Activated CD4-positive, CD25-positive, alpha-beta regulatory T cell treated with anti-CD3 and anti-CD28 coated beads, Interleukin-2, amount 50 U/mL, for 24 hours (primary cell): Measurements from ENCODE around the gene NAA80.
A peak's percentile ranks its signal among the peaks of the same experiment; 100 is the strongest.

Experiments
- ATAC-seq, 2 donors: fragments of 150-1000 bp; cut with Tn5 transposase; one replicate each; pipeline ENCODE4 v1.10.0; 2021; ENCODE audit warnings: mild to moderate bottlenecking in 1 of 2, moderate library complexity in 1 of 2

The NAA80 gene

DNA sequence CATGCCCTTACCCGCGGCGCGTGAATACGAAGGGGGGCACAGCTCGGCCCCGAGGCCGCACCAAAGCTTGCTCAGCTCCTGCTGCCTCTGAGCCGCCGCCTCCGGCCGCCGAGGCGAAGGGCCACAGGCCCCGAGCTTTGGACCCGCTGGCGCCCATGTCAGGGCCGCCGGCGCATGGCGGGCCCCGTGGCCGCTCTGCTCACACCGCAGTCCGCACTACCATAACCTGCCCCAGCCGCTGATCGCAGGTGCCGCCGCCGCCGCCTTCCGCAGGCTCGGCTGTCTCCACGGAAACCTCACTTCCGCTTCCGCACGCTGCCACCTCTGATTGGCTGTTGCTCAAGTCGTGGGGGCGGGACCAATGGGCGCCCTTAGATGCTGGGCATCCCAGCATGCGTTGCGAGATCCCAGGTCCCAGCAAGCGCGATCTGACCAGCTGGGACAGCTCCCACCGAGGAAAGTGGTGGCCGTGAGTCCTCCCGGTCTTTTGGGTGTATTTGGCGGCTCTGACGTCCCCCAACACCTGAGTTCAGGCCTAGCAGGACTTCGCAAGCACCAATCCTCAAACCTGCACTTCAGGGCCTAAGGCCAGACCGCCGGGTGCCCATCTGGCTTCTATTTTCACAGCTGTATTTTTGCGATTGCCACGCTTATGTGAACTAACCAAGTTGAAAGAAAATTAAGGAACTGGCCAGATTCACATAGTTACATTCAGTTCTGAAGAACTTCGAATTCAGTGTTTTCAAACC is 28.9 kb upstream of the NAA80 start, which contains the start of gene TUSC2:
Gene TUSC2 (minus strand): TSS at position 281 of the 749 bp plus-strand sequence. CDS start 124 bp downstream, at position 157.
- ATAC-seq = peak; percentile 95 to 96

DNA sequence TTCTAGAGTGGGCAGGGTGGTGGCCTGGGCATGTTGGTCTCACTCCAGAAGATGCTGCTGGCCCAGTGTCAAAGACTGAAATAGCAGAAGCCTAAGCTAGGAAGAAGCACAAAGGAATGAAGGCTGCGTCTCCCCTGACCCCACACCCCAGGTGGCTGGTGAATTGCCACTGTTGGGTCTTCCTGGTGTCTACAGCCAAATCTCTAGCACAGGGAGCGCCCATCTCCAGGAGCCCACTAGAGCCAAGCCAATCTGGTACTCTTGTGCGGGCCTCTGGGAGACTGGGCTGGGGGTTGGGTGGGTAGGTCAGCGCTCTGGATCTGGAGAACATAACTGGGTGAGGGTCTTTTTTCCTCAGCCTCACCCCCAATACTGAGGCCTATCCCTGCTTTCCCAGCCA is 27.9 kb upstream of the NAA80 start:
- no peak for ATAC-seq

DNA sequence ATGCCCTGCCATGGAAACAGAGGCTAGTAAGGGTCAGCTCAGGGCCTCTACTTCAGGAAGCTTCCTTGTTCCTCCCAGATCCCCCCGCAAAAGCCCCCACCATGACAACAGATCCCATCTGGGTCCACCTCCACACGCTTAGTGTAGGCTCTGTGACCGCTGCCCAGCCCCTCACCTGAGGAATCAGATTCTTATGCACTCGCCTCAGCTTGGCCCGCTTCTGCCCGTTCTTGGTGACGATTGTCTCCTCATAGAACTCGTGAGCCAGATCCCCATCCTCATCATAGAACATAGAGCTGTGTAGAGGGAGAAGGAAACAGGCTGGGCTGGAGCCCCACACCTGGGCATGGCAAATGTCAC is 27.0 kb upstream of the NAA80 start:
- no peak for ATAC-seq

DNA sequence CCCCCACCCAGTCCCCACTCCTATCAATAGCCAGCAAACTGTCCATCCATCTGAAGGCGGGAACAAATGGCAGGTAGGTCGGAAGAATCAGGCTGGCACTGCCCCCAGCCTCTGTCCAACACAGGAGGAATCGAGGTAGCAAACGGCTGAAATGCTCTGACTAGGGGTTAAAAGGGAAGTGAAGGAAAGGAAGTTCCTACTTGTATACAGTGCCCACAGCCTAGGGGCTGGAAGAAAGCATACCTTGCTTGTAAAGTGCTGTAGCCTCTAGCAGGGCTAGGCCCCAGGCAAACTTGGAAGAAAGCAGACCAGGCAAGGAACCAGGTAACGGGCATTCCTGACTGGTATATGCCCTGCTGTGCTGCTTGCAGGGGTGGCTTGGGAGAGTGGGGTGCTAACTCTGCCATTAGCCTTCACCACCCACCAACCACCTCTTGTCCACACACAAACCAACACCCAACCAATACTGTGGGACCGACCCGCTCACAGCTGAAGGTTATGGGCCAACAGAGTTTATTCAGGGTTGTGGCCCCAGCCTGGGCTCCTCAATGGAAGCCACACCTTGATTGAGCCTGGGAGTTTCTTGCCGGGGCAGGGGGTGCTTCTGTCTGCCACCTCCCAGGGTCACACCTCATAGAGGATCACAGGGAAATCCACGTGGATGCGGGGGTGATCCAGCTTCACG is 26.4 kb upstream of the NAA80 start:
- ATAC-seq = no peak

DNA sequence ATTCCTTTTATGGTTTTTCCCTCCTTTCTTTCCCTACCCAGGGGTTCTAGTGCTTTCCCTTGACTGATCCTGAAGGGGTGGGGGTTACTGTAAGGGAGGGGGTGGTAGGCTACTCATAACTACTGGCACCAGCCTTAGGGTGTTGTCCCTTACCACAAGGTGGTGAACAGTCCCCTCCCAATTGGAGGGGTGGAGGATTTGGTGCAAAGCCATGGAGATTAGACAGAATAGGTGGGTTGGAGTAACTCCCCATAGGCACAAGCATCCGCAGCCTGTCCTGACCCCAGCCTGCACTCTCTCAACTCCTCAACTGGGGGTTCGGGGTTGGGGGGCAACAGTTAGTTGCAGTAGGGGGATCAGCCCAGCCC is 25.9 kb upstream of the NAA80 start:
- ATAC-seq = no peak

DNA sequence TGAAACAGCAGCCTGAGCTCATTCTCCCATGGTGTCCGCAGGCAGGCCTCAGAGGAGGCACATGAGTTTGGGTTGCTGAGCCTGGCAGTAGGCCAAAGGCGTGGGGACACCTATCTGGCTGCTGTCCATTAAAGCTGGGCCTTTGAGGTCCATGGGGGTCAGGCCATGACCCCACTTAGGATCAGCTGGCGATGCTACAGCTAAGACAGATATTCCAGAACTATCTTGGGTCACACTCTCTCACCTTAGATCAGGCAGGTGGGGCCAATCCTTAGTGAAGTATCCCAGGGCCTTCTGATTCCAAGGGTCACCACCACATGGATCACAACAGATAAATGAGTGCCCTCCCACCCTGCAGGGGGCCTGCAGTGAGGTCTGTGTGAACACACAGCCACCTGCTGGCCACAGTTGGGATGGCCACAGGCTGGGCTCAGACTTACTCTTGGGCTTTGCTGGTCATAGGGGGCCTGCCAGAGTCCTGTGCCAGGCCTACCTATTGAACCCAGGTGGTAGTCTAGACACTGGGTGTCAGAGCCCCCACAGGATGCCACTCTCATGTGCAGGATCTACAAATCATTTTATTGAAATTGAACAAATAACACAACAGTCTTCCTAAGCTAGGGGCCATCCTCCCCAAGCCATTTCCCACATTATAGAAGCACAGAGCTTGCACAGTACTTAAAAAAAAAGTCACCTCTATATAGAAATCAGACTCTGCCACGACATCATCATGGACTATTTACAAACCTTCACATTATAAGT is 25.3 kb upstream of the NAA80 start:
- peak in 1 of 2 donors; percentile 21 for ATAC-seq

DNA sequence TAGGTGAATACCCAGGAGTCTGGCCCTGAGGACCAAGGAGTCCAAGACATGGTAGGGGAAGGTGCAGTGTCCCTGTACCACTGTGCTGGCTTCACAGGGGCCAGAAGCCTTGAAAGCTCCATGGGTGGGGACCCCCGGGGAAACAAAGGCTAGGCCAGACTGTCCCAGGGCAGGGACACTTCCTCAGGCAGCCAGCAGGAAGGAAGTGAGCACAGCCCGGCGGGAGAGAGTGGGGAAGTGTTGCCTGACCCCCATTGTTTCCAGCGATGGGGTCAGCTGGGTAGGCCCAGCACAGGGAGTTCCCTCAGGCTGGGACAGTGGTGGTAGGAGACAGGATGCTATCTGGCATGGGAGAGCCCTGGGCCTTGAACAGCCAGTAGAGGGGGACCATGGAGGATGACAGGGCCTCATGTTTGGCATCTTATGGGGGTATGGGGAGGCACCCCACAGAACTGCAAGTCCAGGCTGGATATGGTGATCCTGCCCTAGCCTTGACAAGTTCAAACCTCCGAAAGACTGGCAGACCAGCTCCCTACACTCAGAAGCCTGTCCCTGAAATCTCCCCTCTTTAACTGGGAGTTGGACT is 24.5 kb upstream of the NAA80 start:
- ATAC-seq = no peak

DNA sequence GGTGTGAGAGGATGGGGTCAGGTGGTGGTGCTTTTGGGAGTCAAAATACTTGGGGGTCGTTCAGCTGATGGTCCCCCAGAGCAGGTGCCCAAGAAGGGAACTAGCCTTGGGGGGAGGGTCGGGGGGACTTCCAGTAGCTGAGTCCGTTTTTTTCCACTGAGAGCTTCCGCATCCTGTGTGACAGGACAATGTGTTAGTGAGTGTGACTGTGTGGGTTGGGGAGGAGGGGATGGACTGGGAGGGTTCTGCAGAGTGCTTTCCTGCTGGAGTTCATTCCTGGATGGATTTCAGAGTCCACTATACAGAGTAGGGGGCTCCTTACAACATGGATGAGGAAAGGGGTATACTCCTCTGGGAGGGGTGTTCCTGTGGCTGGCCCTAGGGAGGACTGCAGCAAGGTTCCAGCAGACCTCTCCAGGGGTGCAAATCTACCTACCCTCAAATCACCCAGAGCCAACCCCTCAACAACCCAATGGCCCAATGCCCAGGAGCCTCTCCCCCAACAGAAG is 23.9 kb upstream of the NAA80 start:
- no peak for ATAC-seq

DNA sequence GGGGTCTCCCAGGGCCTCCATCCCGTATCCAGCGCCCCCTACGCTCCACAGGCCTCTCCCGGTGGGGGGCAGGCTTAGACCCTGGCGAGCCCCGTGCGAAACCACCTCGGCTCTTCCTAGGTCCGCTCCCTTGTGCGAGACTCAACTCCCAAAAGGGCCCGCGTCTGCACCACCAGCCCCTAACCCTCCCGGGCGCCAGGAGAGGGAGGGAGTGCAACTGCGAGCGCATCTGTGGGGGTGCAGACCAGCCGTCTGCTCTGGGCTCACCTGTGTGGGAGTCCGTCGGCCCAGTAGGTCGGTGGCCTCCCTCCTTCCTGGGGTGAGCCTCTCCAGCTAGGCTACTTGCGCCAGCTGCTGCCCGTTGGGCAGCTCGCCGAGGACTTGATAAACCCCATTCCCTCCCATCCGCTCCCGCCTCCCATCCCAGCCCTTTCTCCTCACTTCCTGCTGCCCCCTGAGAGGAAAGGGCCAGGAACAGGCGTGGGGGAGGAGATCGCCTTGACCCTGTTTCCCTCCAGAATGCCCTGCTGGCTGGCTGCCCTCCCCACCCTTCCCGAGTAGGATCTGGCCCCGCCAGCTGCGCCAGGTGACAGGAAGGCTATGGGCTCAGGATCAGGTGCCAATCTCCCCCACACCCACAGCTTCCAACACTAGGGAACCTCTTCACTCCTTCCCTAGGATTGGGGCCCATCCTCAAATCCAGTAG is 23.3 kb upstream of the NAA80 start, which contains the start of gene HYAL2:
Gene HYAL2 (minus strand): TSS at position 360 of the 706 bp plus-strand sequence. CDS start 2,256 bp downstream, outside the sequence.
- no peak for ATAC-seq

DNA sequence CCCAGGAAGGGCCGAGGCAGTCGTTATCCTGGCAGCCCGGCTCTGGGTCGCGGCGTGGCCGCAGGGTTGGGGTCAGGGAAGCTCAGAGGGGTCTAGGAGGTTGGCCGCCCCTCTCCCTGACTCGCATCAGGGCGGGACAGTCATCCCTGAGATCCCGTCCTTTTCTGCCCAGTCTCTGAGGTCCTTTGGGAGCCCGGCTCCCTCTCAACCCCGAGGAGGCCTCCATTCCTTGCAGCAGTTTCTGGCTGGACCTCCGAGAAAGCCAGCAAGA is 22.8 kb upstream of the NAA80 start:
- no peak for ATAC-seq

DNA sequence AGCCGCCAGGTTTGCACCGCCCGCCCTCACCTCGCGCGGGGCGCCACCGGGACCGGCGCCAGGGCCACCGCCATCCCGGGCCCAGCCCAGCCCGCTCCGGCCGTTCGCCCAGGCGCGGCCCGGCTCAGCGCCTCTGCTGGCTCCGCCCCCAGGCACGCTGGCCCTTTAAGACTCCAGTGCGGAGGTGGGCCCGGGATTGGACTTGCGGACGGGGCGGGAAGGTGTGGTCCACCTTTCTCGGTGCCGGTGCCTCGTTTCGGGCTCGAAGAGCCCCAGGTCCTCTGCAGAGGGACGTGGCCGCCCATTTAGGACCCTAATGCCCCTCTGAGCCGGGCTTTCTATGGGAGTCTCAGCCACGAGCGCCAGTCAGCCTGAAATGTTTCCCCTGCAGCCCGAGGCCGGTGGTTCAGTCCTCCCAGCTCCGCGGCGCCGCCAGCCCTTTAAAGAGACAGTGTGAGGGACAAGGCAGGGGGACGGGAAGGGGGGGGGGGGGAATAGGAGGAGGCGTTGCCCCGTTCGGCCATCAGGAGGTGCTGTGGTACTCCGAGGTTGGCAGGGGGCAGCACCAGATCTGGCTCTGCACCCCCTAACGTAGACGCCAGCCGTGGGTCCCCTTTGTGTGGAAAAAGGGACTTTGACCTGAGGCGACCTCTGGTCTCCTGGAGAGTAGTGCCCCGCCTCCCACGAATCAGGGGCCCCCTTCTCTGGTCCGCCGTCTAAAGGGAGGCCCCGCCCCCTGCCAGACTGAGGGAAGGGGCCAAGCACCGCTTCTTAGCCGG is 22.3 kb upstream of the NAA80 start:
- ATAC-seq = peak; percentile 80 to 81

DNA sequence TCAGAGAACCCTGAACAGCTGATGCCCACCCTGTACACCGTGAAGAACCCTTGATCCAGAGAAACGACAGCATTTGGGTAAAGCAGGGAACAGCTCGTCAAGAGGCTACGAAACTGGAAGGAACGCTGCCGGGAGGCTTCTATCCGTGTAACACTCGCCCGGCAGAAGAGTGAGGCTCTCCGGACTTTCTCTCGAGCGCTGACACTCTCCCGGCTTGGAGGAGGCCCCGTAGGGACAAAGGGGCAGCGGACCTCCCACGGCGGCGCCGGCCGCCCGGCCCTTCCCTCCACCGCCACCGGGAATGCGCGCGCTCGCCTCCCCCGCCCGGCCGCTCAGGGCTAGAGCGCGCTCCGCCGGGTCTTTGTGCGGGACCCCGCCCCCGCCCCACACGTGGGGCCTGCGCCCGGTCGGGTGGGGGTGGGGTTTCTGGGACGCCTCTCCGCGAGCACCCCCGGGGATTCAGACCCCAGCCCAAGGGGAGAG is 21.7 kb upstream of the NAA80 start:
- ATAC-seq = peak; percentile 52 to 59

DNA sequence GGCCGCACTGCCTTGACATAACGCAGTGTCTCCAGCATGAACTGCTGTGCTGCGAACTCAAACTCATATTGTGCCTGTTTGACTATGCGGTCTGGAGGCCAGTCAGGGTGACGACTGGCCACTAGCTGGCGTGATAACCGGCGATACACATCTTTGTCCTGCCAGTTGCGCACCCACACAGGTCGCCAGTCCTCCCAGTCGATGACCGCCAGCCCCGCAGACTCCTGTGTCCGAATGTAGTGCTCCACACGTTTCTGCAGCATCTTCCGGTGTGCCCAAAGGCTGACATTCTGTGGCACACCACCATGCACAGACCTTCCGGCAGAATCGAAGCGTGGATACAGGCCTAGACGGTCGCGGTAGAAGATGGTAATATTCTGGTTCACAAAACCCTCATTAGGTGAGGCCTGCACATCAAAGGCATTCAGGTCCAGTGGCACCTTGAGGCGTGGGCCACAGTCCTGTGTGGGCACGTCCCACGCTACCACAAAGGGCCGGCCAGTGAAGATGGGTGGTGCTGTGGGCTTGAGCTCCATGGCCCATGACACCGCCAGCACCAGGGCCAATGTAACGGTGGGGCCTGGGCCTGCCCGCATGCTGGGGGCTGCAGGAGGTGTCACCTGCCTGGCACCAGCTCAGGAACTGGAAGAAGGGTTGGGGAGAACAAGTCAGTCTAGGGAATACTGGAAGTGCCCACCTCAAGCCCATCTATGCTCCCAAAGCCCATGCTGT is 20.9 kb upstream of the NAA80 start:
- ATAC-seq = no peak

DNA sequence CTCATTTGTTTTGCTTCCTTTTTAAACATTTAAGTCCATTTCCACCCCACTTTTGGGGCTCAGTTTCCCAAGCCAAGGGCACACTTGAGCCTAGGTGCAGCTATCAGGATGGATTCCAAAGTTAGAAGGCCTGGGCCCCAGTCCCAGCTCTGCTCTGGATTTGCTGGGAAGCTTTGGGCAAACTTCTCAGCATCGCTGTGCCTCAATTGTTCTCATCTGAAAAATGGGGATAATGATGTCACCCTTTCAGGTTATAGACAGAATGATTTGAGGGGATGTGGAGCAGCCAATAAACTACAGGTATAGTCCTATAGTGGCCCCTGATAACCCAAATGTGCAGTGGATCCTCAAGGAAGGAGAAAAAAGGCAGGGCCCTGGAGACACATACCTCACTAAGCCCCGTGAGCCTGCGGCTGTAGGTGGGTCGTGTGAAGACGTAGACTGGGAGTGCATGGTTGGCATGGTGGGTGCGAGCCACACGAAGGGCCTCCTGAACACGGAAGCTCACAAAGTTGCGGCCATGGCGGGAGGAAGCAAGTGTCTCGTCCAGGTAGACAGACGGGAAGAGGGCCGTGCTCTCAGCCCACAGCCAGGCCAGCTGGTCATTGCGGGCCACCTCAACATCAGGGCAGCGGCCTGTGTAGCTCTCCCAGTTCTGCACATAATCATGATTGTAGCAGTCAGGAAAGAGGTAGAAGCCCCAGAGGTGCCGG is 20.1 kb upstream of the NAA80 start:
- ATAC-seq = no peak

DNA sequence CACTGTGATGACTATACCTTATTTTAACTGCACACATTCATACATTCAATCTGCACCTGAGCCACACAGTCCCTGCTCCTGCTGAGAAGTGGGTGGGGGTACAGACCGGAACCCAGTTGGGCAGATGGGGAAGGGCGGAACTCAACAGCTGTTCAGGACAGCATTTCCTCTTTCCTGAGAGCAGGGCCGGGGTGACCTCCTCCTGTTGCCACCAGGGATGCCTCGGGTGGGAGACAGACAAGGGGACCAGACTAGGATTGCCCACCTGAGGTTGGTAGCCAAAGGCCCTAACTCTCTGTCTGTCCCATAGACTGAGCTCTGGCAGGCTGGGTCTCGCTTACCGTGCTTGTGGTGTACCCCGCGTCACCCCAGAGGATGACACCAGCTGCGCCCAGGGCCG is 19.4 kb upstream of the NAA80 start:
- ATAC-seq = no peak

DNA sequence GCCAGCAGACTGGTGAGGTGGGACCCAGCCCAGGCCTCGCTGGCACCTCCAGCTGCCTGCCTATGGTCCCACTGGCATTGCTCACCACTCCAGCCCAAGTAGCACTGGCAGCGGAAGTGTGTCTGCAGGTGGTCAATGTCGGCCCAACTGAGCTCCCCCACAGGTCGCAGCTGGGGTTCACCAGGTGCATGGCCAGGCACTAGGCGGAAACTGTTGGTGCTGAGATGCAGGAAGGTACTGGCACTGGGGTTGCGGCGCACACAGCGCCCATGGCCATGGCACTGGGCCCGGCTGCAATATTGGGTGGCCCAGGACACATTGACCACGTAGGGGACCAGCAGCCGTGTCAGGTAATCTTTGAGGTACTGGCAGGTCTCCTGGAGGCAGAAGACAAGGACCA is 19.0 kb upstream of the NAA80 start:
- ATAC-seq = no peak

DNA sequence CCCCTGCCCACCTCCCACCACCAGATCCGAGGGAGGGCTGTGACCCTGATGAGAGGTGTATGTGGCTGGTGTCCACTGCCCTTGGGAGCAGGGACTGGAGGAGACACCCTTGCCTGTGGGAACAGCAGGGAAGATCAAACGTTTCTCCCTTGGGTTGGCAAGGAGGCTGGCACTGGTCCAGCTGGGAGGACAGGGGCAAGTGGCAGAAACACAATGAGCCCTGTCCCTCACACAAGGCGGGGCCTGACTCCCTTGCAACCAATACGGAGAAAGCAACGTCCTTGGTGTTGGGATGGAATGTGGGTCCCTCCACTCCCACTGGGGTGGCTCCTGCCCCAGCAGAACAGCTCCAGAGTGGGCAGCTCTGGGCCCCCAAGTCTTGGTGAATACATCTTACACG is 18.1 kb upstream of the NAA80 start:
- no peak for ATAC-seq

DNA sequence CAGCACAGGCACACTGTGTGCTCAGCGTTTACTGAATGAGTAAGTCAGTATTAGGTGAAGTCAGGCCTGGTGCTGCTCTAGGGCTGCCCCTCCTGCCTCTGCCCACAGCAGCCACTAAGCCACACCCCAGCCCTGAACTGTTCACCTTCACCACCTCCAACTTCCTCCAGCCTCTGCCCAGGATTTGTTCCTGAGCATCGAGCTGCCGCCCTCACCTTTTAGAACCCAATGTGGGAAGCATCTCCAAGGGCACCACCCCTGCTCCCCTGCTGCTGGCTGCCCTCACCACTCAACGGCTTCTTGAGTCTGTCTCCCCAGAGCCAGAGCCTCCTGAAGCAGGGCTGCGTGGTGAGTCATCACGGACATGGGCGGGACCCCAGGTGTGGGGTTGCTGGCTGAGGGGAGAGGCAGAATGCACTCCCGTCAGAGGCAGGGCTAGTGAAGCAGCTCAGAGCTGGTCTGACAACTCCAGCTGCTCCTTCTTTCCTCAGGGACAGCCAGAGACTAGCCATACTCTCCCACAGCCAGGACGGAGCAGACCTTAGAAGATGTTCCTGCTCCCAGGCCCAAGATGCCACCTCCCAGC is 17.5 kb upstream of the NAA80 start:
- peak; percentile 48 to 53 for ATAC-seq

DNA sequence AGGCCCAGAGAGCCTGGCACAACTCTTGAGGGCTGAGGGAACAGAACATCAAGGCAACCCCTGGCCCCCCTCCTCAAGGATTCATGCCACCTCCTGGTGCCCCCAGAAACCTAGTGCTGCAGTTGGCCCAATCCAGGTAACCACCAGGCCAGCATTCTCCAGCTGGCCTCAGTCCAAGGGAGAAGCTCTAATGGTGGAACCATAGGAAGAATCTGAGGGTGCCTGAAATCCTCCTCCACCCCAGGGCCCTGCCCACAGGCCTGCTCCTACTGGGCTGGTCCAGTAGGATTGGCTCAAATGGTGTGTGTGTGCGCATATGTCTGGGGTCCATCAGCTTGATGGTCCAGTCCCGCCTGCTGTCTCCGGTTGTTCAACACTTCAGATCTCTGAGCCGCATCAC is 15.6 kb upstream of the NAA80 start:
- no peak for ATAC-seq

DNA sequence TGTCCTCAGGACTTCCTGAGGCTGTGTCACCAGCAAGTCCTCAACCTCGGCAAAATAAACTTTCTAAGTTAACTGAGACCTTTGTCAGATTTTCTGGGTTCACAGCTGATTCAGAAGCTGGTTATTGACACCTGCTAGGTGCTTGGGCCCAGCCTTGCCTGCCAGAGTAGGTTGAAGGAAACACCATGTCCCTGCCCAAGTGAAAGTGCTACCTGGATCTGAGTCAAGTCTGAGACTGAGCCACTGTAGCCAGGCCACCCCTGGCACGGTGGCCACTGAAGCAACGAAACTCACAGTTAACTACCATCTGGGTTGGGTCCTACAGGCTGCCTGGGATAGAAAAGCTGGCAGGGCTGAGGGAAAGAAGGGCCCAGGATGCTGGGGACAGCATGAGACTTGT is 15.1 kb upstream of the NAA80 start:
- ATAC-seq = no peak
